LHCN-M2 (cell line): ENCODE results near the gene SUSD4. TPM values are rescaled to one million over a fixed set of nuclear protein-coding genes. Genes with fewer than 3 reads are reported as not detected.

Experiments
- DNase-seq: peaks from one replicate; pipeline ENCODE4 v3.0.0-alpha.2; 2012; ENCODE audit warnings: low read depth
- total RNA-seq: library from RNA; depleted of rRNA; stranded (reverse); fragments of >200 nt; gene quantifications from 2 replicates; pipeline ENCODE4 v1.2.3, GENCODE V29; 2014; rRNA removed

The SUSD4 gene
- total RNA-seq, 1 experiment from 2014 or later, result 0.92 TPM

GRCh38 chr1:223188618-223189356, 175.2 kb downstream of the SUSD4 start:
- DNase-seq, result no peak

GRCh38 chr1:223186800-223187199, 177.2 kb downstream of the SUSD4 start:
- no peak for DNase-seq

GRCh38 chr1:223183268-223183862, 180.6 kb downstream of the SUSD4 start:
- DNase-seq, result peak; percentile 38

GRCh38 chr1:223180731-223181321, 183.2 kb downstream of the SUSD4 start:
- DNase-seq, result no peak

- DNase-seq, result no peak
Observed at GRCh38 chr1:223179786-223180185, 184.2 kb downstream of the SUSD4 start.

- DNase-seq, result no peak
Observed at GRCh38 chr1:223179280-223179679, 184.7 kb downstream of the SUSD4 start.

GRCh38 chr1:223177681-223178080, 186.3 kb downstream of the SUSD4 start:
- no peak for DNase-seq

- no peak for DNase-seq
Observed at GRCh38 chr1:223176437-223176836, 187.5 kb downstream of the SUSD4 start.

GRCh38 chr1:223175633-223176032, 188.3 kb downstream of the SUSD4 start:
- DNase-seq, result no peak

GRCh38 chr1:223175032-223175431, 188.9 kb downstream of the SUSD4 start:
- peak; percentile 38 for DNase-seq

Other genes starting within 250 kb of the SUSD4 start
- gene TLR5, start 220.9 kb downstream of the SUSD4 start, total RNA-seq, result 0.11 and 0.13 TPM in 2 replicates
- gene CCDC185, start 29.2 kb upstream of the SUSD4 start, total RNA-seq, result not detected in 2 replicates